T follicular helper cell (primary cell): ENCODE data around the gene NFIX.

Experiments used
- DNase-seq: peaks from one replicate; pipeline ENCODE4 v3.0.0-alpha.2; 2020; ENCODE audit warnings: low read depth

NFIX gene

GRCh38 chr19:13008926-13009787 is 13.9 kb downstream of the NFIX start:
- DNase-seq: no peak

GRCh38 chr19:13010038-13010991 is 15.0 kb downstream of the NFIX start:
- DNase-seq: no peak

GRCh38 chr19:13010992-13011652 is 15.8 kb downstream of the NFIX start:
- DNase-seq: no peak

- DNase-seq: no peak
Measured at GRCh38 chr19:13011653-13012389, 16.5 kb downstream of the NFIX start.

GRCh38 chr19:13012390-13012689 is 17.1 kb downstream of the NFIX start:
- DNase-seq: no peak

- DNase-seq: no peak
Measured at GRCh38 chr19:13012690-13013608, 17.7 kb downstream of the NFIX start.

GRCh38 chr19:13013649-13014048 is 18.4 kb downstream of the NFIX start:
- no peak for DNase-seq

GRCh38 chr19:13014101-13014920 is 19.0 kb downstream of the NFIX start:
- no peak for DNase-seq

- no peak for DNase-seq
Measured at GRCh38 chr19:13014921-13015280, 19.6 kb downstream of the NFIX start.

GRCh38 chr19:13015361-13016223 is 20.3 kb downstream of the NFIX start:
- DNase-seq: no peak

- no peak for DNase-seq
Measured at GRCh38 chr19:13016245-13016627, 21.0 kb downstream of the NFIX start.

- no peak for DNase-seq
Measured at GRCh38 chr19:13016628-13017305, 21.5 kb downstream of the NFIX start.

GRCh38 chr19:13017306-13018034 is 22.2 kb downstream of the NFIX start:
- no peak for DNase-seq

GRCh38 chr19:13018035-13018914 is 23.0 kb downstream of the NFIX start:
- DNase-seq: no peak

- DNase-seq: no peak
Measured at GRCh38 chr19:13019332-13019731, 24.1 kb downstream of the NFIX start.

GRCh38 chr19:13020002-13020414 is 24.7 kb downstream of the NFIX start:
- DNase-seq: no peak
